ENCODE results near the gene GNAL.
"Not testable (repeated sequence)": the region's sequence is repeated elsewhere in the genome, so short reads cannot be mapped to it uniquely, and the experiment has no call there.

GNAL gene

DNA sequence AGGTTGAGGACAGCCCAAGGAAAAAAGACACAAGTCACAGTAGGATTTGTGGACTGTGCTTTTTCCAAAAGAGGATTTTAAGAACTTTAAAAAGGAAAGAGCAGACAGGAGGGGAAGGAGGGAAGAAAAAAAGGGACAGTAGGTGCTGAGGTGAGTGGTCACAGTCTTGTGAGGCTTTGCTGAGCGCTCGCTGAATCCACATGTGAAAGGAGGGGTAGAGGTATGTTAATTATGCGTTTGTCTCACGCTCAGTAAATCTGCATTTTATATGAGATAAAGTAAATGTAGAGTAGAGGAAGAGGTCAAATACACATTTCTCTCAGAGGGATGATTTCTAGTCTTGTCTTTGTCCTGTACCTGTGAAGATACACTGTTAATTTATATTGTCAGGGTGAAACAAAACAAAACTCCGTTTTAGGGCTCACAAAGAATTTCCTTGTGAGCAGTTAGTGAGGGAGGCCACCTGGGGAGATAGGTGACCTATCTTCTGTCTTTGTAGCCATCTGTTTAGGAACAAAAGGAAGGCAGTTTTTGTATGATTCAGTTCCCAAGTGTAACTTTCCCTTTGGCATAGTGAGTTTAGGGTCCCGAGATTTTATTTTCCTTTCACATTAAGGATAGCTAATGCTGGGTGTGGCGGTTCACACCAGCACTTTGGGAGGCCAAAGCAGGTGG is 25.3 kb downstream of the GNAL start:
- Histone ChIP-seq H3K4me3 (IDR thresholded peaks at IDR 0.05; ENCODE audit: insufficient read depth, low read depth, low read length) (no peak overlapping the region), H3K4me2 (no peak overlapping the region), H3K4me1 (ENCODE audit: low read depth, poor library complexity, severe bottlenecking) (no peaks in the 10 kb centered on the region), H3K27me3 (ENCODE audit: insufficient read depth, low read depth) (no peaks in the 10 kb centered on the region), H3K9ac (no peak overlapping the region), H3K79me2 (ENCODE audit: insufficient read depth, low read depth) (no peaks in the 10 kb centered on the region), H3K27ac (no peak overlapping the region), H4K20me1 (ENCODE audit: insufficient read depth) (no peaks in the 10 kb centered on the region), H2AFZ (ENCODE audit: low read depth) (no peak overlapping the region), H3K36me3 (ENCODE audit: insufficient read depth) (no peaks in the 10 kb centered on the region)
- TF ChIP-seq, protein P1, sequence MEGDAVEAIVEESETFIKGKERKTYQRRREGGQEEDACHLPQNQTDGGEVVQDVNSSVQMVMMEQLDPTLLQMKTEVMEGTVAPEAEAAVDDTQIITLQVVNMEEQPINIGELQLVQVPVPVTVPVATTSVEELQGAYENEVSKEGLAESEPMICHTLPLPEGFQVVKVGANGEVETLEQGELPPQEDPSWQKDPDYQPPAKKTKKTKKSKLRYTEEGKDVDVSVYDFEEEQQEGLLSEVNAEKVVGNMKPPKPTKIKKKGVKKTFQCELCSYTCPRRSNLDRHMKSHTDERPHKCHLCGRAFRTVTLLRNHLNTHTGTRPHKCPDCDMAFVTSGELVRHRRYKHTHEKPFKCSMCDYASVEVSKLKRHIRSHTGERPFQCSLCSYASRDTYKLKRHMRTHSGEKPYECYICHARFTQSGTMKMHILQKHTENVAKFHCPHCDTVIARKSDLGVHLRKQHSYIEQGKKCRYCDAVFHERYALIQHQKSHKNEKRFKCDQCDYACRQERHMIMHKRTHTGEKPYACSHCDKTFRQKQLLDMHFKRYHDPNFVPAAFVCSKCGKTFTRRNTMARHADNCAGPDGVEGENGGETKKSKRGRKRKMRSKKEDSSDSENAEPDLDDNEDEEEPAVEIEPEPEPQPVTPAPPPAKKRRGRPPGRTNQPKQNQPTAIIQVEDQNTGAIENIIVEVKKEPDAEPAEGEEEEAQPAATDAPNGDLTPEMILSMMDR (conservative IDR thresholded peaks at IDR 0.05; ENCODE audit: low read depth, low read length): no peak

DNA sequence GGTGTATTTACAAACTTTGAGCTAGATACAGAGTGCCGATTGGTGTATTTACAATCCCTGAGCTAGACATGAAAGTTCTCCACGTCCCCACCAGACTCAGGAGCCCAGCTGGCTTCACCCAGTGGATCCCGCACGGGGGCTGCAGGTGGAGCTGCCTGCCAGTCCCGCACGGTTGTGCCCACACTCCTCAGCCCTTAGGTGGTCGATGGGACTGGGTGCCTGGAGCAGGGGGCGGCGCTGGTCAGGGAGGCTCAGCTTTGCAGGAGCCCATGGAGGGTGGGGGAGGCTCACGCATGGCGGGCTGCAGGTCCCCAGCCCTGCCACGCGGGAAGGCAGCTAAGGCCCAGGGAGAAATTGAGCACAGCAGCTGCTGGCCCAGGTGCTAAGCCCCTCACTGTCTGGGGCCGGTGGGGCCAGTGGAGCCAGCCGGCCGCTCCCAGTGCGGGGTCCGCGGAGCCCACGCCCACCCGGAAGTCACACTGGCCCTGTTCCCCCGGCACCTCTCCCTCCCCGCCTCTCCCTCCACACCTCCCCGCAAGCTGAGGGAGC is 27.8 kb downstream of the GNAL start:
- H3K4me1 ChIP-seq (ENCODE audit: low read depth, poor library complexity, severe bottlenecking); H3K9ac ChIP-seq; H3K36me3 ChIP-seq (ENCODE audit: insufficient read depth); H3K4me3 ChIP-seq (IDR thresholded peaks at IDR 0.05; ENCODE audit: insufficient read depth, low read depth, low read length); H3K4me2 ChIP-seq; H3K27me3 ChIP-seq (ENCODE audit: insufficient read depth, low read depth); H2AFZ ChIP-seq (ENCODE audit: low read depth); H4K20me1 ChIP-seq (ENCODE audit: insufficient read depth); H3K79me2 ChIP-seq (ENCODE audit: insufficient read depth, low read depth); H3K27ac ChIP-seq: not testable (repeated sequence)

DNA sequence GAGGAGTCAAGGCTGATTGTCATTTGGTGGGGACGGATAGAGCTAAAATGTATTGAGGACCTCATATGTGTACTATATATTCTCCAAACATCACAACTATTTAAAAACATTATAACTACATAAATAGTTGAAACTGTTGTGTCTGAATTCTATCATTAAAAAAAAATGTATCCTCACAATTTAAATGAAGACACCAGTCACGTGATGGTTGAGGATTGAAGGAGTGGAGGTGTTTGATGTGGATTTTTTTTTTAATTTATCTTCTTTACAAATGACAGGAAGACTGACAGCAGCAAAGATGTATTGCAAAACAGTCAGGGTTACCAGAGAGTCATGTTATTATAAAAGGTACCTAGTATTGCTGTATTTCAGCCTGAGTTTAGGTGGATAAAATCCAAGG is 30.0 kb downstream of the GNAL start:
- Histone ChIP-seq H3K4me2 (no peak overlapping the region), H4K20me1 (ENCODE audit: insufficient read depth) (no peaks in the 10 kb centered on the region), H2AFZ (ENCODE audit: low read depth) (no peak overlapping the region), H3K36me3 (ENCODE audit: insufficient read depth) (no peaks in the 10 kb centered on the region; the same call in 1 of the 2 replicates), H3K79me2 (ENCODE audit: insufficient read depth, low read depth) (no peaks in the 10 kb centered on the region), H3K4me1 (ENCODE audit: low read depth, poor library complexity, severe bottlenecking) (no peaks in the 10 kb centered on the region), H3K4me3 (IDR thresholded peaks at IDR 0.05; ENCODE audit: insufficient read depth, low read depth, low read length) (no peak overlapping the region), H3K27me3 (ENCODE audit: insufficient read depth, low read depth) (no peaks in the 10 kb centered on the region), H3K27ac (no peak overlapping the region), H3K9ac (no peak overlapping the region)
- TF ChIP-seq, protein P1 (conservative IDR thresholded peaks at IDR 0.05; ENCODE audit: low read depth, low read length): no peak

DNA sequence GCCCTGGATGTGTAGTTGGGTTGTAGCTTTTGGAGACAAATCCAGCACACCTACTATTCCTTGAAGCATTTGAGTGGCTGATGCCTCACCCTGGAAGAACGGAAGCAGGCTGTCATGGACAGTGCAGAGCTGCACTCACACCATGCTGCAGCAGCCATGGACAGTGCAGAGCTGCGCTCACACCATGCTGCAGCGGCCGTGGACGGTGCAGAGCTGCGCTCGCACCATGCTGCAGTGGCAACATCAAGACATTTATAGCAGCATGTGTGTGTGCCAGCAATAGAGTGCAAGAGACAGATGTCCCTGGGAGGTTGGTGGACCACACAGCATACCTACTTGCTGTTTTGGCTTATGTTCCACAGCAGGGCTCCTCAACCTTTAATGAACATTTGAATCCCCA is 30.6 kb downstream of the GNAL start:
- H3K36me3 ChIP-seq (ENCODE audit: insufficient read depth): no peaks in the 10 kb centered on the region; the same call in 1 of the 2 replicates
- no peaks in the 10 kb centered on the region for H3K79me2 ChIP-seq (ENCODE audit: insufficient read depth, low read depth)
- H2AFZ ChIP-seq (ENCODE audit: low read depth): no peak overlapping the region
- TF ChIP-seq, protein P1 (conservative IDR thresholded peaks at IDR 0.05; ENCODE audit: low read depth, low read length): no peak
- H3K4me3 ChIP-seq (IDR thresholded peaks at IDR 0.05; ENCODE audit: insufficient read depth, low read depth, low read length): no peak overlapping the region
- no peak overlapping the region for H3K4me2 ChIP-seq
- no peak overlapping the region for H3K27ac ChIP-seq
- H4K20me1 ChIP-seq (ENCODE audit: insufficient read depth): no peaks in the 10 kb centered on the region
- no peaks in the 10 kb centered on the region for H3K4me1 ChIP-seq (ENCODE audit: low read depth, poor library complexity, severe bottlenecking)
- H3K9ac ChIP-seq: no peak overlapping the region
- H3K27me3 ChIP-seq (ENCODE audit: insufficient read depth, low read depth): no peaks in the 10 kb centered on the region

DNA sequence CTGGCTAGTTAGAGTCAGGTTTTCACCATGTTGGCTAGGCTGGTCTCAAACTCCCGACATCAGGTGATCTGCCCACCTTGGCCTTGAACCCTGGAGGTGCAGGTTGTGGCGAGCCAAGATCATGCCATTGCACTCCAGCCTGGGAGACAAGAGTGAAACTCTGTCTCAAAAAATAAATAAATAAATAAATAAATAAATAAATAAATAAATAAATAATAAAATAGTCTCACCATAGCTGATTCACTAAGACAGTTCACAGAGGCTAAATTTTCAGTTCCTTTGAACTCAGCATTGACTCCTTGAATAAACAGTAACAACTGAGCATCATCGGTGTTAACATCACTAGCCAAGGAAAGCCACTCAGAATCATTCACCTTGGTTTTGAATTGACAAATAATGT is 32.7 kb downstream of the GNAL start:
- TF ChIP-seq, protein P1 (conservative IDR thresholded peaks at IDR 0.05; ENCODE audit: low read depth, low read length): no peak
- H3K27ac ChIP-seq: no peak overlapping the region
- no peaks in the 10 kb centered on the region; the same call in 1 of the 2 replicates for H3K36me3 ChIP-seq (ENCODE audit: insufficient read depth)
- no peak overlapping the region for H2AFZ ChIP-seq (ENCODE audit: low read depth)
- H3K4me1 ChIP-seq (ENCODE audit: low read depth, poor library complexity, severe bottlenecking): no peaks in the 10 kb centered on the region
- no peaks in the 10 kb centered on the region for H3K27me3 ChIP-seq (ENCODE audit: insufficient read depth, low read depth)
- H3K4me2 ChIP-seq: no peak overlapping the region
- H3K4me3 ChIP-seq (IDR thresholded peaks at IDR 0.05; ENCODE audit: insufficient read depth, low read depth, low read length): no peak overlapping the region
- H3K79me2 ChIP-seq (ENCODE audit: insufficient read depth, low read depth): no peaks in the 10 kb centered on the region
- no peaks in the 10 kb centered on the region for H4K20me1 ChIP-seq (ENCODE audit: insufficient read depth)
- no peak overlapping the region for H3K9ac ChIP-seq
